HG03139 (cell line): Measurements from ENCODE around the gene SORL1.

ENCODE experiments used
- ATAC-seq: cut with Tn5 transposase; IDR thresholded peaks from one replicate; pipeline ENCODE4 v1.9.1; 2021; ENCODE audit not compliant: unreplicated experiment

Gene SORL1

DNA sequence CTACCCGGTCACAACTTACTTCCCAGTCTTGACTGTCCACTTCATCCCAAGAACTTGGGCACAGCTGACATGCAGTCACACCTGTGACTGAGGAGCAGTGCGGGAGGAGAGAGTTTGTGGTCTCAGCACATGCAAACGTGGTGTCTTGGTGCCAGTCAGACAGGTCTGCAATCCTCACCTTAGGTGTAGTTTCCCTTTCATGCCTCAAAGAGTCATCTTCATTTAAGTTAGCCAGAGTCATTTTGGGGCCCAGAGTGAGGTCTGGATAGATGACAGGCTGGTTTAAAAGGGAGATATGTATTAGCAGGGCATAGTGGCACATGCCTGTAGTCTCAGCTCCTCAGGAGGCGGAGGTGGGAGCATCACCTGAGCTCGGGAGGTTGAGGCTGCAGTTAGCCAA, 109.1 kb downstream of the SORL1 start:
- no peak for ATAC-seq

GRCh38 chr11:121561716-121562115, 109.6 kb downstream of the SORL1 start:
- ATAC-seq = no peak

DNA sequence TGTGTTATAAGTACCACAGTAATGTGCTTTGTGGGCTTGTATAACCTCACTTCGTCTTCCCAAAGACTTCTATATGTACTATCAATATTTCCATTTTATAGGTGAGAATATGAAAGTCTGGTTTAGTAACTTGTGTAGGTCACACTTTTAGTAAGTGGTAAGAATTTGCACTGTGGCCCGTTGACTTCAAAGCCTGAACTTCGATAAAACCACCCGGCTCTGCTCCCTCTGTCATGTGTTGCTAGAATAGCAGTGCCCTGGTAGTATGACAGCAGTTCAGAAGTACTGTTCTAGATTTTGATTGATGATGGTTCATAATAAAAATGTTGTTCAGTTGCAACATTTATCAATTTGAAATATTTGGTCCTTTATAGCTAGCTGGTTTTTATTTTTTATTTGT, 110.9 kb downstream of the SORL1 start:
- no peak for ATAC-seq

GRCh38 chr11:121563900-121564822, 112.0 kb downstream of the SORL1 start:
- no peak for ATAC-seq

GRCh38 chr11:121564948-121565684, 113.0 kb downstream of the SORL1 start:
- ATAC-seq = no peak

DNA sequence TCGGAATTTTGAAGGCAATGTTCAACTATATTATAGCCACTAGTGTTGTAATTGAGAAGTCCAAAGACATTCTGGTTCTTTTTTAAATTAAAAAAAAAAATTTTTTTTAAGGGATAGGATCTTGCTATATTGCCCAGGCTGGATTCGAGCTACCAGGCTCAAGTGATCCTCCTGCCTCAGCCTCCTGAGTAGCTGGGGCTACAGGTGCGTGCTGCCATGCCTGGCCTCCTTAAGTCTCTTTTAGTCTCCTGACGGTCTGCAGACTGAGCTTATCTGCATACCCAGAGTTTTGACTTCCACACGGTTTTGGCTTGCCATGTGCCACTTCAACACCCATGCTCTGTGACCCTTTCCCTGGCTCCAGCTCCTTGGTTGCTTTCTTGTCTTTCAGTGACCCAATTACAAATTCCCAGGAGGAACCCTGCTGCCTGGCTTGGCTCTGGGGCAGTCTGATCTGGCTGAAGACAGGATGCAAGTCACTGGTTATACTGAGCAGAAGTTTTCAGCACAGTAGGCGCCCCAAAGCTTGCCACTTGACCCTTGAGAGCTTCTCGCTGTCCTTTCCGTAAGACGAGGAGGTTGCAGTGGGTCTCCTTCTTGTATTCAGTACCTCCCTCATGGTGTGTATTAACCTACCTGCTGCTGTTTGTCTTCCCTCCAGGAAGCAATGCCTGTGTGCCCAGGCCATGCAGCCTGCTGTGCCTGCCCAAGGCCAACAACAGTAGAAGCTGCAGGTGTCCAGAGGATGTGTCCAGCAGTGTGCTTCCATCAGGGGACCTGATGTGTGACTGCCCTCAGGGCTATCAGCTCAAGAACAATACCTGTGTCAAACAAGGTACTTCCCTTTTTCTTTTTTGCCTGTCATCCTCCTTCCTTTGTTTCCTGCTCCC, 114.4 kb downstream of the SORL1 start:
- ATAC-seq = no peak

DNA sequence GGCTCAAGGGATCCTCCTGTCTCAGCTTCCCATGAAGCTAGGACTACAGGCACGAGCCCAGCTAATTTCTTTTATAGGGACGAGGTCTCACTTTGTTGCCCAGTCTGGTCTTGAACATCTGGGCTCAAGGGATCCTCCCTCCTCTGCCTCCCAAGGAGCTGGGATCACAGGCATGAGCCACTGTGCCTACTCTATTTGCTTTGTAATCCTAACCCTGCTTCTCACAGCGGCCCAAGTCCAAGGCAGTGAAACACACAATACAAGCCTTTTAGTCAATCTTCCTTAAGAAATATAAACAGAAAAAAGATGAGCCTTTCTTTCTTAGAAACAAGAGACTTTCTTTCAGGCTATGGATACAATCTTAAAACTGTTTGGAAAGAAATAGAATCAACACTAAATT, 115.9 kb downstream of the SORL1 start:
- ATAC-seq = no peak

- ATAC-seq = peak; percentile 97
Measured at GRCh38 chr11:121569332-121570299, 117.5 kb downstream of the SORL1 start.

DNA sequence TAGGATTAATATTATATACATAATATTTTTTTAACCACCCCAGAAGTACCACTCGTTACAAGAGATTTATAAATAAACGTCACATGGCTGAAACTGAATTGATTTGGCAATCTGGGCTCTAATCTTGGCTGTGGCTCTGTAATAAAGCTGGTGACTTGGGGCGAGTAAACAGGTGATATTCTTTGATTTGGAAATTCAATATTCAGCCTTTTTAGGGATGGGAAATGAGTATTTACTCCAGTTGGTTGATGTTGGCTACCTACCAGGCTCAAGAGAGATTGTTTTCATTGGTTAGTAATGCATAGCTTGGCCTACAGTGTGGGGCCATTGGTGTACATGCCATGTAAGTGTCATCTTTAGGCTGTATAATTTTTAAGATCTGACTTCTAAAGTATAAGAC, 118.3 kb downstream of the SORL1 start:
- ATAC-seq = no peak

DNA sequence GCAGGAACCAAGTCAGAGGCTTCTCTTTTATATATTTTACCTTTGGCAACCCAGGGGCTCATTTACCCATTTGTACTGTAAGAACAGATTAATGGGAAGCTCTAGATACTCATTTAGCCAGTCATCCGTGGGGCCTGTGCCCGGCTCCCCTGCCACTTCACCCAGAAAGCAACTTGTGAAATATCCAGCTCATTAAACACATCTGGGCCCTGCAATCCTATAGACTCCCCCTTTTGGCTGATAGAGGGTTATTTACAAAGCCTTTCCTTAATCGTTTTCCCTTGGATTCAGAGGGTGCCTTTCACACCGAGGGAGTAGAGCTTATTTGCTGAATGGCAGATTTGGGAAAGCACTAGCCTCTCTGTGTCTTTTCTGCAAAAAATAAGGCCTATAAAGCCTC, 119.4 kb downstream of the SORL1 start:
- no peak for ATAC-seq

GRCh38 chr11:121572571-121573059, 120.5 kb downstream of the SORL1 start:
- ATAC-seq = no peak

DNA sequence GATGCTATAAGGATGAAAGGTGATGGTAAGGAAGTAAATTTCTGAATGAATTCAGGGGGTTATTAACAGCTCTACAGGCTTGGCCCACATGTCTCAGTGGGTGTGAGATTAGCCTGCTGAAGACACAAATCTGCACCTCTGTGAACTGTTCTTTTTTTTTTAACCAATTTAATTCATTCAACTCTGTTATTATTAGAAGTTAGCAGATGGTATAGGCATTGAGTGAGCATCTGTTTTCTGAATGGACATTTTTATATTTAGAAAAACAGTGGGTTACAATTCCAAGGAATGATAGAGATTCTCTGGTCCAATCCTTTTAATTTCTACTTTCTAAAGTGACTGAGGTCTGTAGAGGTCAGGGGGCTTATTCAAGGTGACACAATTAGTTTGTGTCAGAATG, 122.7 kb downstream of the SORL1 start:
- no peak for ATAC-seq

- ATAC-seq = peak; percentile 48
Measured at GRCh38 chr11:121575250-121575962, 123.3 kb downstream of the SORL1 start.

DNA sequence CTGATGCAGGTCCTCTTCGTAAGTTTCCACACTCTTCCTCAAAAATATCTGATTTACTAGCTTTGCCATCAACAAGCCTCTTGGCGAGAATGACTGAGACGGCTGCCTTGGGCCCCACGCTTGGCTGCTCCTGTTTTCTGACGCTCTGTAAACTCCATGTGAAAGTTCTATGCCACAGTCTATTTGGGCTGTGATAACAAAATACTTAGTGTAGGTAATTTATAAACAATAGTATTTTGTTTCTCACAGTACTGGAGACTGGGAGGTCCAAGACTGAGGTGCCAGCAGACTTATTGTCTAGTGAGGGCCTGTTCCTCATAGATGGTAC, 123.8 kb downstream of the SORL1 start:
- peak; percentile 8 for ATAC-seq

- ATAC-seq = no peak
Measured at GRCh38 chr11:121576531-121576930, 124.4 kb downstream of the SORL1 start.

DNA sequence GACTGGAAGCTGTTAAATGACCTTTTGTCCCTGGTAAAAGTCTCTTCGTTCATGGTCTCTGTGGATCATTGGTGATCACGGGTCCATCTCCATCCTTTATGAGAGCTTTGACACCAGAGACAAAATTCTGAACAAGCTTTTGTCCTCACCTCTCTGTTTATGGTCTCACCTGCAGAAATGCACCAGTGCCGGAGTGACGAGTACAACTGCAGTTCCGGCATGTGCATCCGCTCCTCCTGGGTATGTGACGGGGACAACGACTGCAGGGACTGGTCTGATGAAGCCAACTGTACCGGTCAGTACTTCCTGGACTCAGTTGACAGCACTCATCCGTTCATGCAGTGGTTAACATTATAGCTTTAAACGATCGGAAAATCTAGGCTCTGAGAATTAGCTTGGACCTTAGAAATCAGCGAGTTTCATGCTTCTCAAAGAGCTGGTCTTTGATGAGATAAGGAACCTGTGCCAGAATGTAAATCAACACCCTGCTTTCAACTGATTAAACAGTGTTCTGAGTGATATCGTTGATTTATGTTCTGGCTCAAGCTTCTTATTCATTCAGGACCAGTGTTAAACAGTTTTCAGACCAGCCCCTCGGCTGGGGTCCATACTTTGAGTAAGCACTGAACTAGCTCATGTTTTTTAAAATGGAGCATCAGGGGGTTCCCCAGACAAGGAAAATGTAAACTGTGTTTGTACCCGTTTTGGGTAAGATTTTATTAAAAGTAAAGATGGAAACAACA, 125.2 kb downstream of the SORL1 start:
- no peak for ATAC-seq

- ATAC-seq = no peak
Measured at GRCh38 chr11:121578251-121578976, 126.3 kb downstream of the SORL1 start.

DNA sequence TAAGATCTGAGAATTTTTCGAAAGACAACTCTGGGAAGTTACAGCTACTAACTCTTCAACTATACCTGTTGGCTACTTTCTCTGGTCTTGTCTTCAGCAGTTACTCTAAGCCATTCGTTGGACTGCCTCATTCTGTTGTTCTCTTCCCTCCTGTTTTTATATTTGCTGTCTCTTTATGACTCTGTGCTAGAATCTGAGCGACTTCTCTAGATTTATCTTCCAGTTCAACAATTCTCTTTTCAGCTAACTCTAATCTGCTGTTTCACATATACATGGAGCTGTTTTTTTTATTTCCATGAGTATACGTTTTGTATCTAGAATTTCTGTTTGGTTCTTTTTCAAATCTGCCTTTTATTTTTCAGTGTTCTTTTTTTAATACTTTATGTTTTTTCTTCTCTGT, 128.0 kb downstream of the SORL1 start:
- no peak for ATAC-seq
